Trophoblast cell (in vitro differentiated cells and primary cell): ENCODE results near the gene KIAA0040.

Experiments used
- DNase-seq, 2 donors: peaks; one replicate each; pipeline ENCODE4 v3.0.0-alpha.2; 2016
- H2AFZ ChIP-seq: 2 replicates; pipeline ENCODE4 v1.6.1; 2013; ENCODE audit warnings: low read length, moderate library complexity, mild to moderate bottlenecking; ENCODE audit not compliant: insufficient read depth, poor library complexity
- H2AK5ac ChIP-seq: 2 replicates; pipeline ENCODE4 v1.6.1; 2013; ENCODE audit warnings: mild to moderate bottlenecking, low read length
- H2BK120ac ChIP-seq: 2 replicates; pipeline ENCODE4 v1.6.1; 2013; ENCODE audit warnings: low read length, mild to moderate bottlenecking, moderate library complexity; ENCODE audit not compliant: insufficient read depth, poor library complexity
- H2BK12ac ChIP-seq: 2 replicates; pipeline ENCODE4 v1.6.1; 2013; ENCODE audit warnings: mild to moderate bottlenecking, low read length, moderate library complexity
- H2BK5ac ChIP-seq: 2 replicates; pipeline ENCODE4 v1.6.1; 2013; ENCODE audit warnings: low read length, low read depth, moderate library complexity, mild to moderate bottlenecking; ENCODE audit not compliant: poor library complexity
- H3K14ac ChIP-seq: 2 replicates; pipeline ENCODE4 v1.6.1; 2013; ENCODE audit warnings: mild to moderate bottlenecking, low read length
- H3K18ac ChIP-seq: 2 replicates; pipeline ENCODE4 v1.6.1; 2013; ENCODE audit warnings: mild to moderate bottlenecking, low read length
- H3K23ac ChIP-seq: 2 replicates; pipeline ENCODE4 v1.6.1; 2013; ENCODE audit warnings: low read length
- H3K27ac ChIP-seq: 2 replicates; pipeline ENCODE4 v1.5.1; 2013; ENCODE audit warnings: low read depth, mild to moderate bottlenecking, inconsistent platforms, low read length, moderate library complexity
- H3K27me3 ChIP-seq: 2 replicates; pipeline ENCODE4 v1.6.1; 2013; ENCODE audit warnings: inconsistent platforms, mild to moderate bottlenecking, low read length, moderate library complexity; ENCODE audit not compliant: insufficient read depth
- H3K36me3 ChIP-seq, 2 experiments: 1 replicate in 1 of 2; 2 replicates in 1 of 2; pipeline ENCODE4 v1.6.1; 2013; ENCODE audit warnings: low read length in 2 of 2, mild to moderate bottlenecking in 2 of 2, moderate library complexity in 1 of 2; ENCODE audit not compliant: insufficient read depth in 2 of 2, control insufficient read depth in 1 of 2
- H3K4ac ChIP-seq: 2 replicates; pipeline ENCODE4 v1.6.1; 2013; ENCODE audit warnings: low read depth, mild to moderate bottlenecking, low read length, moderate library complexity
- H3K4me1 ChIP-seq, 2 experiments: 1 replicate in 1 of 2; 2 replicates in 1 of 2; pipeline ENCODE4 v1.6.1; 2013; ENCODE audit warnings: low read length in 2 of 2, mild to moderate bottlenecking in 2 of 2, moderate library complexity in 1 of 2; ENCODE audit not compliant: insufficient read depth in 2 of 2, control insufficient read depth in 1 of 2
- H3K4me2 ChIP-seq: 2 replicates; pipeline ENCODE4 v1.6.1; 2013; ENCODE audit warnings: inconsistent platforms, mild to moderate bottlenecking, low read length, moderate library complexity
- H3K4me3 ChIP-seq: 2 replicates; pipeline ENCODE4 v1.5.1; 2013; ENCODE audit warnings: mild to moderate bottlenecking, low read depth, low read length, inconsistent platforms
- H3K79me1 ChIP-seq: one replicate; pipeline ENCODE4 v1.6.1; 2013; ENCODE audit warnings: low read length
- H3K79me2 ChIP-seq: 2 replicates; pipeline ENCODE4 v1.6.1; 2013; ENCODE audit warnings: low read length, mild to moderate bottlenecking; ENCODE audit not compliant: control insufficient read depth, insufficient read depth, poor library complexity
- H3K9ac ChIP-seq: 2 replicates; pipeline ENCODE4 v1.6.1; 2013; ENCODE audit warnings: mild to moderate bottlenecking, low read length
- H3K9me3 ChIP-seq: 2 replicates; pipeline ENCODE4 v1.6.1; 2013; ENCODE audit warnings: low read depth, mild to moderate bottlenecking, control low read depth, inconsistent platforms, low read length; ENCODE audit not compliant: insufficient read depth
- H4K12ac ChIP-seq: 2 replicates; pipeline ENCODE4 v1.6.1; 2013; ENCODE audit warnings: low read depth, mild to moderate bottlenecking, low read length, moderate library complexity
- H4K8ac ChIP-seq: 2 replicates; pipeline ENCODE4 v1.6.1; 2013; ENCODE audit warnings: low read depth, mild to moderate bottlenecking, low read length, moderate library complexity
- H4K91ac ChIP-seq: one replicate; pipeline ENCODE4 v1.6.1; 2013; ENCODE audit warnings: low read depth, mild to moderate bottlenecking, low read length, moderate library complexity
- WGBS: extraction: QIAGEN DNeasy Blood & Tissue Kit; methylation state at CpG from one replicate; pipeline ENCODE4 v1.1.7; 2013; ENCODE audit warnings: missing lambda C conversion rate; ENCODE audit not compliant: insufficient read length, insufficient coverage; ENCODE audit errors: extremely low coverage; 5-methylcytosine and 5-hydroxymethylcytosine counted together

Gene KIAA0040

DNA sequence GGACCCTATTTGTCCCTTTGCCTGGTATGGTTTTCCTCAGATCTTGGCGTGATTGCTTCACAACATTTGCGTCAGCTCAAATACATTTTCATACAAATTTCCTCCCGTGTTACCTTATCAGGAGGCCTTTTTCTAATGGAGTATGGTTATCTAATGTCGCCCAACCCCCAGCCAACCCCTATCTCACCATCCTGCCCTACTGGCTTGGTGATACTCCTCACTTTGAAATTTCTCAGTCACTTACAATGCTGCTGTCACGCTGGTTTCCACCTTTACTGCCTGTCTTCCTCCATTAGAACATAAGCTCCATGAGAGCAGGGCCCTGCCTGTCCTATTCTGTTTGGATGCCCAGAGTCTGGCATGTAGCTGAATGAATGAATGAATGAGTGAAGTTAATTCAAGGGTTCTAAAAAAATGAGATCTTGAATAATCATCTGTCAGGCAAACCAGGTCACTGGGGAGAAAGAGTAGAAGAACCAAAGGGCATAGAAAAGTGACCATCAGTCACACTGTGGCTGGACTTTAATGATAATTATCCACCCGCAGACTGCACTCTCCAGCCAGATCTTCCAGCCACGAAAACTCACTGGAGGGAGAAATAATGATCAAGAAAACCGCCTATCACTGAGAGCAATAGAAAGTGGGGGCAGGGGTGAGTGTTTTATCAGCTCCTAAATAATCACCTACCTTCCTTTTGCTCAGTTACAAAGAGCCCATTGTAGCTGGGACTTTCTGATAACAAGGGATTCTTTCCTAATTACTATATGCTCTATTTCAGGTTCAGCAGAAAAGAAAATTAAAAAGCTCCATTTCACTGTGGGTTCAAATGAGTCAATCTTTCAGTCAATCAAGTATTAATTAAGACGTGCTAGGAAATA is 21.3 kb downstream of the KIAA0040 start:
- Histone ChIP-seq H3K79me2 (no peaks in the 10 kb centered on the region), H2AK5ac (no peak overlapping the region), H3K36me3 (peaks cover 11 to 30% of the 10 kb centered on the region in 2 experiments), H4K12ac (no peak overlapping the region), H3K4ac (no peak overlapping the region), H2AFZ (no peak overlapping the region), H3K79me1 (no peaks in the 10 kb centered on the region), H3K18ac (no peak overlapping the region), H3K4me1 (peaks cover 0 to 7% of the 10 kb centered on the region in 2 experiments), H4K8ac (no peak overlapping the region), H3K4me2 (no peak overlapping the region), H3K9ac (no peak overlapping the region), H2BK5ac (no peak overlapping the region), H2BK120ac (no peak overlapping the region), H3K14ac (no peak overlapping the region), H2BK12ac (no peak overlapping the region), H4K91ac (no peak overlapping the region), H3K4me3 (no peak overlapping the region), H3K27me3 (no peaks in the 10 kb centered on the region), H3K9me3 (no peaks in the 10 kb centered on the region), H3K27ac (no peak overlapping the region), H3K23ac (no peak overlapping the region)
- no CpG with 5 or more reads among the region's 9 CpGs for WGBS
- no peak for DNase-seq

DNA sequence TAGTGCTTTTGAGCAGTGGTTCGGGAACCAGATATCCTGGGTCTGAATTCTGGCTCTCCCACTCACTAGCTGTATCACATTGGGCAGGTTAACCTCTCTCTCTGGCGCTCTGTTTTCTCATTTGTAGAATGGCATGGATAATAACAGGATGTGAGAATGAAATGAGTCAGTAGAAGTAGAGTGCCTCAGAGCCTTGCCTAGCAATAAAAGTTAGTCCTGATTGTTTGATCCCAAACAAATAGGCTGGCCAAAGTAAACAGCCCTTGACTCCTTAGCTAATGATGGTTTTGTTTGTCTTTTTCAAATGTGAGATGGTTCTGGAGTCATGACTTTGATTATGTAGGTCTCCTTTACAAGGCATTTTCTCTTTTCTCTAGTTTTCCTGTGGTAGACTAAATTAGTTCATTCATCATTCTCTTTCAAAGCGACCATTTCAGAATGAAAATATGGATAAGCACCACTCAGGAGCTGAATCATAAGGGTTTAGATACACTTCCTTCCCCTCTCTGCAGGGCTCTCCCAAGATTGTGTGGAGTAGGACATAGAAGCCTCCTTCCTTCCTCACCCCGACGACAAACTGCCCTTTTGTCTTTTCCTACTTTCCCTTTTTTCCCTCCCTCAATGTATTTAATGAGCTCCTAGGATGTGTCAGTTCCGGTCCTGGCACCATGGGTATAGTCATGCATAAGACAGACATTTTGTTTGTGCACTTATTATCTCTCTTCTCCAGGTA is 23.1 kb downstream of the KIAA0040 start:
- no peak overlapping the region for H3K4me3 ChIP-seq
- no peak overlapping the region for H3K27ac ChIP-seq
- H3K18ac ChIP-seq: no peak overlapping the region
- peaks cover 0 to 7% of the 10 kb centered on the region in 2 experiments for H3K4me1 ChIP-seq
- no peak overlapping the region for H2AFZ ChIP-seq
- H4K8ac ChIP-seq: no peak overlapping the region
- DNase-seq: no peak
- H3K23ac ChIP-seq: no peak overlapping the region
- H3K79me2 ChIP-seq: no peaks in the 10 kb centered on the region
- no peak overlapping the region for H3K14ac ChIP-seq
- no peak overlapping the region for H2BK12ac ChIP-seq
- no peaks in the 10 kb centered on the region for H3K79me1 ChIP-seq
- H3K27me3 ChIP-seq: no peaks in the 10 kb centered on the region
- no peak overlapping the region for H3K4me2 ChIP-seq
- no peak overlapping the region for H4K12ac ChIP-seq
- H3K9me3 ChIP-seq: no peaks in the 10 kb centered on the region
- H3K36me3 ChIP-seq: peaks cover 18 to 41% of the 10 kb centered on the region in 2 experiments
- no peak overlapping the region for H2BK120ac ChIP-seq
- H2BK5ac ChIP-seq: no peak overlapping the region
- H3K9ac ChIP-seq: no peak overlapping the region
- H4K91ac ChIP-seq: no peak overlapping the region
- H2AK5ac ChIP-seq: no peak overlapping the region
- no peak overlapping the region for H3K4ac ChIP-seq
- WGBS: no CpG with 5 or more reads among the region's 6 CpGs

DNA sequence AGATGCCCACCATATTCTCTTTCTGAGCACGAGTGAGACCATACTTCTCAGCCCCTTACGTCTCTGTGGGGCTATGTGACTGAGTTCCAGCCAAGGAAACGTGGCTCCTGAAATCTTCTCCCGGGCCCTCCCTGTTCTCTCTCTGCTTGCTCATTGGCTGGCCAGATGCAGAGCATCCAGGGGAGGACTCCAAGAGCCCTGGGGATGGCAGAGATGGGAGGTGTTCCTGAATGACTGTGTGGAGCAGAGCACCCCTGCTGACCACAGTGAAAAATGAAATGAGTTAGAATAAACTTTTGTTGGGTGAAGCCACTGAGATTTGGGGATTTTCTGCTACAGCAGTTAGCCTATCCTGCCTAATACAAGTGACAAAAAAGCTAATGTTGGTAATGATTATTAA is 23.8 kb downstream of the KIAA0040 start:
- H3K9me3 ChIP-seq: no peaks in the 10 kb centered on the region
- H2AFZ ChIP-seq: no peak overlapping the region
- no peak overlapping the region for H3K4me3 ChIP-seq
- no peak overlapping the region for H3K18ac ChIP-seq
- no peak for DNase-seq
- H3K4me1 ChIP-seq: peaks cover 0 to 7% of the 10 kb centered on the region in 2 experiments
- no peak overlapping the region for H2BK5ac ChIP-seq
- no peak overlapping the region for H3K4me2 ChIP-seq
- H2BK12ac ChIP-seq: no peak overlapping the region
- H2BK120ac ChIP-seq: no peak overlapping the region
- no peak overlapping the region for H2AK5ac ChIP-seq
- H3K27ac ChIP-seq: no peak overlapping the region
- no peak overlapping the region for H3K4ac ChIP-seq
- H3K14ac ChIP-seq: no peak overlapping the region
- no CpG with 5 or more reads among the region's 4 CpGs for WGBS
- no peaks in the 10 kb centered on the region for H3K79me1 ChIP-seq
- H3K23ac ChIP-seq: no peak overlapping the region
- peaks cover 20 to 43% of the 10 kb centered on the region in 2 experiments for H3K36me3 ChIP-seq
- H4K91ac ChIP-seq: no peak overlapping the region
- no peak overlapping the region for H4K8ac ChIP-seq
- H3K27me3 ChIP-seq: no peaks in the 10 kb centered on the region
- no peaks in the 10 kb centered on the region for H3K79me2 ChIP-seq
- H3K9ac ChIP-seq: no peak overlapping the region
- H4K12ac ChIP-seq: no peak overlapping the region

DNA sequence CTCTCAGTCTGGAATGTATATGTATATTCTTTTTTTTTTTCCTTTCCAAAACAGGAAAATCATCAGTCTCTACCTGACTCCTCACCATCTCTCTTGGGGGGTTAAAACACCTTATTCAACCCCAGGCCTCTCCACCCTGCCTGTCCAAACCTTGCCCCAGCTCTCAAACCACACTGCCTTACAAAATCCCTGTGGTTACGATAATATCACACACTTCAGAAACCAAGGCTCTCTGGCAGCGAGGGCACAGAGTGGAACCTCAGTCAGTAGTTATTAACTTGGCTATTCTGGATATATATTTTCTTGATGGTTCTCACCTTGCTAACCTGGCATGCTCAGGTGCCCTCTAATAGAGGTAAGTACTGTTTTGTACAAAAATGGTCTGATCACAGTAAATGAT is 24.7 kb downstream of the KIAA0040 start:
- Histone ChIP-seq H2AFZ (no peak overlapping the region), H2AK5ac (no peak overlapping the region), H3K18ac (no peak overlapping the region), H4K12ac (no peak overlapping the region), H3K23ac (no peak overlapping the region), H3K9ac (no peak overlapping the region), H3K4me1 (peaks cover 0 to 7% of the 10 kb centered on the region in 2 experiments), H3K9me3 (no peaks in the 10 kb centered on the region), H3K14ac (no peak overlapping the region), H3K36me3 (peaks cover 25 to 46% of the 10 kb centered on the region in 2 experiments), H3K4me2 (no peak overlapping the region), H2BK5ac (no peak overlapping the region), H3K79me2 (no peaks in the 10 kb centered on the region), H3K27me3 (no peaks in the 10 kb centered on the region), H3K27ac (no peak overlapping the region), H3K79me1 (no peaks in the 10 kb centered on the region), H3K4ac (no peak overlapping the region), H4K8ac (no peak overlapping the region), H2BK120ac (no peak overlapping the region), H3K4me3 (no peak overlapping the region), H2BK12ac (no peak overlapping the region), H4K91ac (no peak overlapping the region)
- WGBS: no CpG with 5 or more reads among the region's 2 CpGs
- no peak for DNase-seq
